ENCODE measurements around the gene SHC2.
"Not testable (repeated sequence)": the region's sequence is repeated elsewhere in the genome, so short reads cannot be mapped to it uniquely, and the experiment has no call there.

Gene SHC2

GRCh38 chr19:386632-387301, 74.1 kb downstream of the SHC2 start:
- not testable (repeated sequence) for DNase-seq

GRCh38 chr19:386189-386588, 74.6 kb downstream of the SHC2 start:
- not testable (repeated sequence) for DNase-seq

GRCh38 chr19:384799-385169, 76.0 kb downstream of the SHC2 start:
- DNase-seq, result no peak

- DNase-seq, result no peak
These were observed 76.7 kb downstream of the SHC2 start for GRCh38 chr19:383922-384798.

DNA sequence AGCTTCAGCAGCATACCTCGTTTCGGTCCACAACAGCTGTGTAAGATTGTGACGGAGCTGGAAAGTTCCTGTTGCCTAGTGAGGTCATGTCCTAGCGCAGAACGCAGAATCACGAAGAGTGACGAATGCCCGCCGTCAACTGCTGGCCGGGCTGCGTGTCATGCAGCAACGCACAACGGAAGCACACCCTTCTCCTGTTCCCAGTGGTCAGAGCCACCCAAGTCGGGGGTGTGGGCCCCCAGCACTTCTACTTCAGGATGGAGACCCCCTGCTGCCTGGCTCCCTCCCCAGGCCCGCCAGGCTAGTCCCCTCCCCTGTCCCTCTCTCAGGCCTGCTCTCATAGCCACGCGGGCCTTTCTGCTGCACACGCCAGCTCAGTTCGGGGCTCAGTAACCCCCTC, 77.8 kb downstream of the SHC2 start:
- no peak for DNase-seq

DNA sequence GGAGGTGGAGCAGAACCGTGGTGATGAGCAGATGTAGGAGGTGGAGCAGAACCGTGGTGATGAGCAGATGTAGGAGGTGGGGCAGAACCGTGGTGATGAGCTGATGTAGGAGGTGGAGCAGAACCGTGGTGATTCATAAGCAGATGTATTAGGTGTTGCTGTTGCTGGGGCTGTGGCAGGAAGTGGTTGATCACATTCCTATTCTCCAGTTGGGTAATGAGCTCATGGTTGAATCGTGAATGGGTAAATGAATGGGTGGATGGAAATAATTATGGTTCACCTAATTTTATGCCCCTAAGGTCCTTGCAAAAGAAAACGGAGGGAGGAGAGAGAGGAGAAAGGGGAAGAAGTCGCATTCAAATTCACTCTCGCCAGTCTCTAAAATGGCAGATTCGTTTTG, 78.3 kb downstream of the SHC2 start:
- DNase-seq, result peak; percentile 30 to 33

GRCh38 chr19:381901-382300, 78.9 kb downstream of the SHC2 start:
- not testable (repeated sequence) for DNase-seq

DNA sequence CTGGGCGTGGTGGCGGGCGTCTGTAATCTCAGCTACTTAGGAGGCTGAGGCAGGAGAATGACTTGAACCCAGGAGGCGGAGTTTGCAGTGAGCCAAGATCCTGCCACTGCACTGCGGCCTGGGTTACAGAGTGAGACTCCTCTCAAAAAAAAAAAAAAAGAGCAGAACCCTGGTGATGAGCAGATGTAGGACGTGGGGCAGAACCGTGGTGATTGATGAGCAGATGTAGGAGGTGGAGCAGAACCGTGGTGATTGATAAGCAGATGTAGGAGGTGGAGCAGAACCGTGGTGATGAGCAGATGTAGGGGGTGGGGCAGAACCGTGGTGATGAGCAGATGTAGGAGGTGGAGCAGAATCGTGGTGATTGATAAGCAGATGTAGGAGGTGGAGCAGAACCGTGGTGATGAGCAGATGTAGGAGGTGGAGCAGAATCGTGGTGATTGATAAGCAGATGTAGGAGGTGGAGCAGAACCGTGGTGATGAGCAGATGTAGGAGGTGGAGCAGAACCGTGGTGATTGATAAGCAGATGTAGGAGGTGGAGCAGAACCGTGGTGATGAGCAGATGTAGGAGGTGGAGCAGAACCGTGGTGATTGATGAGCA, 80.1 kb downstream of the SHC2 start:
- not testable (repeated sequence) for DNase-seq

GRCh38 chr19:379796-380195, 81.0 kb downstream of the SHC2 start:
- DNase-seq, result no peak

DNA sequence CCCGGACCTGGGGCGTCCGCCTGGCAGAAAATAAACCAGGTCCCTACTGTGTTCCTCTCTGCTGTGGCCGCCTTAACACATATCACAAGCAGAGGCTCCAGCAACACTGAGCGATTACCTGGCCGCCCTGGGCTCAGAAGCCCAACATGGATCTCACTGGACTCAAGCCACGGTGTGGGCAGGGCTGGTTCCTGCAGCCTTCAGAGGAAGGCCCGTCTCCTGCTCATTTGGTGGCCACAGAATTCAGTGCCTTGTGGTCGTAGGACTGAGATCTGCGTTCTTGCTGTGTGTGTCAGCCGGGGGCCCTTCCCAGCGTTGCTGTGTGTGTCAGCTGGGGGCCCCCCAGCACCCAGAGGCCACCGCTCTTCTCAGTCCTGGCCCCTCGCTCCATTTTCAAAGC, 82.1 kb downstream of the SHC2 start:
- no peak for DNase-seq

- DNase-seq, result no peak
These were observed 82.8 kb downstream of the SHC2 start for GRCh38 chr19:377801-378581.

DNA sequence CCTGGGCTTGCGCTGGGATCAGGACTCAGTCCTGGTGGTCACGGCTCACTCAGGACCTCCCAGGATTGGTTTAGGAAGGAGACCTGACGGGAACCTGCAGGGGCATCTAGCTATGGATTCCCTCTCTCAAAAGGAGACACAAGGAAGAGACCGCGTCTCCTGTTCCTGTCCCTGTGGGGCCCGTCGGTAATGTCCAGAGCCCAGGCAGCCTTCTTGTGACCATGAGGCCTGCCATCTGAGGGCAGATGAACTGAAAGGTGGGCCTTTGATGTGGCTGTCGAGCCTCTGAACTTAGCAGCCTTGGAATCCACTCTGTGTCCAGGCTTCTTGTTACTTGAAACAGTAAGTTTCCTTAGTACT, 84.7 kb downstream of the SHC2 start:
- DNase-seq, result no peak

DNA sequence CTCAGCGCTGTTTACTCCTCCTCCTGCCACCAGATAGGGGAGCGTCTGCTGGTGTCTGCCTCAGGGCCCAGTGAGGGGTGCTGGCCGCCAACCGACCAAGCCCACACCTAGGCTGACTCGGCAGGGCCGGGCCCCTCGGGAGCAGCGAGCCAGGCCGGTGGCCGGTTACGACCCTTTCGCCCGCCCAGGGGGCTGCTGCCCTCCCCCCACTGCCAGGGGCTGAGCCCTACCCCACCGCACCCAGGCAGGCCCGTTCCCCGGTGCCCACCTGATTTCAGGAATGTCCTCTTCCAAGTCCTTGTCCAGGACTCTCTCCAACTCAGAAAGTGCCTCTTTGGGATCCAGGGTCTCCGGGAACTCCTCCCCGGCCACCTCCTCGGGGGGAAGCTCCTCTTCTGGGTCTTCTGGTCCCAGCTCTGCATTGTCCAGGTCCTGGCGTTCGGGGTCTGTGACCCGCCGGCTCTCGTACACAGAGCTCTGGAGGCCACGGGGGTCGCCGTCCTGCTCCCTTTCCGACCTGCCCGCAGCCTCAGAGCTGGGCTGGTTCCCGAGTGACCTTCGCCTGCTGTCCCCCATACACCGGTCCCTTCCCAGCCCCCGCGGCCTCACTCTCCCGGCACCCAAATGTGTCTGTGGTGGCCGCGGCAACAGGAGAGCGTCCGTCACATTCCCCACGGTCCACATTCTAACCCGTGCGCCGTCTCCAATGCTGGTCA, 85.3 kb downstream of the SHC2 start:
- no peak for DNase-seq

GRCh38 chr19:374886-375235, 86.0 kb downstream of the SHC2 start:
- DNase-seq, result no peak

DNA sequence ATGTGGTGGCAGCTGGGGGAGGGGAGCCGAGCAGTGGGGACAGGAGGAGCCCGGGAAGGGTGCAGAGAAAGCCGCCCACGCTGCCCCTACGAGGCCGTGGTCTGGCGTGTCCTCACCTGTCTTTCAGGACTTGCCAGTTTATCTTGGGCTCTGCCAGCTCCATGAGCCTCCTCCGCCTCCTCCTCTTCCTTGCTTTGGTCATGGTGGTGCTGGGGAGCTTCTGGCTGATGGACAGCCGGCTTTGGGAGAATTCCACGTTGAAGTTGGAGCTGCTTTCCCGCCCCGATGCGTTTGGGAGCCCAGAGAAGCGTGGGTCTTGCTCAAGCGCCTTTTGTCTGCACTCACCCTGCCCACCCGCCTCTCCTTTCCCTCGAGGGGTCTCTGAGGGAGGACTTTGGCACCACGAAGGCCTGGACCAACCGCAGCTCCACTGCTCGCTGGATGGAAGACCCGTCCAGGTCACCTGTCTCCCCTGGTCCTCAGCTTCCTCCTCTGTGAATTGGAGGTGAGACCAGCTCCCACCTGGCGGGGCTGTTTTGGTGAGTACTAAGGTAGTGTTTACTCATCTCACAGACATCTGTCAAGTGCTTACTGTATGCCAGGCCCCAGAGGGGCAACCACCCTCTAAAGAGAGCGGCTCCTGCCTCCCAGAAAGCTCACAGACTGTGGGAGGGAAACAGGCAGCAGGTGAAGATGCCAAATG, 86.5 kb downstream of the SHC2 start:
- no peak for DNase-seq

- DNase-seq, result no peak
These were observed 87.2 kb downstream of the SHC2 start for GRCh38 chr19:373391-374182.

- no peak for DNase-seq
These were observed 88.4 kb downstream of the SHC2 start for GRCh38 chr19:372306-372890.

DNA sequence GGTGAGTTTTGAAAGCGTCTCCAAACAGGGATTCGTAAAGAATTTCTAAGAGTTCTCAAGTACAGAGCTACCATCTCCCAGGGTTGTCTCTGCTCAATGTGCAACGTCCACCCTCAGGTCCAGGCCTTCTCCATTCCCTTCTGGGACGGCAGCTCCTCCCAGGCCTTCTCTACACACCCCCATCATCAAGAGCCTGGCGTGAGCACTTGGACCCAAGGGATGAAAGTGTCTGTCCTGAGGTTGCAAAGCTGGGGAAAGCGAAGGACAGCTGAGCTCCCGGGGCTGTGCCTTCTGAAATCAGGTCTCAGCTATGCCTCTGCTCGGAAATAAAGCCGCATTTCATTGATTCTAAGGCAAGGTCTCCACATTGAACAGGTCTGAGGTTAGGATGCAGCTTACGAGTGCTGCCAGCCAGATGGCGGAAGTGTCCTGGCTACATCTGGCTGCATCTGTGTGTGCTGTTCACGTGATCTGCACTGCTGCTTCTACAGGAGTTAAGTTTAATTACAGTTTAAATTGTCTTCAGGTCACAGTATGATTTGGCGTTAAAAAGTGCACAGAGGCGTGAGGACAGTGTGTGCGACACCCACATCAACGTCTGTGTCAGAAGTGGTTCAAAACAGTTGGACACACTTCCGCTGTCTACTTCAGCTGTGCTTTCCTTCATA, 89.2 kb downstream of the SHC2 start:
- no peak for DNase-seq

GRCh38 chr19:370641-371330, 90.0 kb downstream of the SHC2 start:
- DNase-seq, result no peak

DNA sequence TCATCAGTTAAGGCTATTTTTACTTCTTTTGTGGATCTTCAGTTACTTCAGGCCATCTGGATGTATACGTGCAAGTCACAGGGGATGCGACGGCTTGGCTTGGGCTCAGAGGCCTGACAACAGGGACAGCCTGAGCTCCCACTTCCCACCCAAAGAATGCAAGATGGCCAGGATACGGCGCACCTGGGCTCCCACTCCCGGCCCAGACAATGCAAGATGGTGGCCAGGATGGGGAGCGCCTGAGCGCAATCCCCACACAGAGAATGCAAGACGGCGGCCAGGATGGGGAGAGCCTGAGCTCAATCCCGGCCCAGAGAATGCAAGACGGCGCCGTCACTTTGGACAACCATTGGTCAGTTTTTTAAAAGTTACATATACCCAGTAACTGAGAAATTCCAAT, 91.0 kb downstream of the SHC2 start:
- no peak for DNase-seq
